Endothelial cell of umbilical vein (primary cell): Measurements from ENCODE around the gene SSC4D. TPM values are rescaled to one million over a fixed set of nuclear protein-coding genes. Genes with fewer than 3 reads are reported as not detected.

Source experiments
- BruUV-seq: library from RNA; stranded (reverse); fragments of 400-500 nt; replicated peaks from 2 replicates; lab custom pipeline; 2021; lab: Mats Ljungman, UMichigan
- CTCF ChIA-PET: fragments of 300-600, 350-600 bp; sonication (Branson Sonifier 250); formaldehyde crosslinking; loops from one replicate; lab custom pipeline; 2021; ENCODE audit warnings: antibody characterized with exemption, inconsistent platforms; lab: Charles Lee
- POLR2A ChIA-PET: fragments of 300-600, 350-600 bp; sonication (Branson Sonifier 250); formaldehyde crosslinking; loops from one replicate; lab custom pipeline; 2021; ENCODE audit warnings: antibody characterized with exemption, inconsistent platforms; lab: Charles Lee
- DNase-seq: peaks from one replicate; pipeline ENCODE4 v3.0.0-alpha.2; 2011; ENCODE audit warnings: low read depth, low spot score
- FAIRE-seq: peaks from 2 replicates; lab custom pipeline; 2011; peaks lifted over from hg19 to GRCh38; lab: Jason Lieb, UNC
- H2AFZ ChIP-seq: 2 replicates; pipeline ENCODE4 v1.6.0; 2012; ENCODE audit warnings: low read depth, low read length, control low read depth, inconsistent platforms
- H3K27ac ChIP-seq: 2 replicates; pipeline ENCODE4 v1.5.1; 2011; ENCODE audit warnings: low read depth, mild to moderate bottlenecking, control low read depth, low read length, moderate library complexity; ENCODE audit not compliant: insufficient read depth
- H3K27me3 ChIP-seq, 2 experiments: 2 replicates each; pipeline versions ENCODE4 v1.6.0 to v1.6.1; 2011; ENCODE audit warnings: low read length in 2 of 2, mixed read lengths in 1 of 2; ENCODE audit not compliant: control insufficient read depth in 2 of 2, insufficient read depth in 2 of 2
- H3K36me3 ChIP-seq, 2 experiments: 2 replicates in 1 of 2; 3 replicates in 1 of 2; pipeline ENCODE4 v1.5.1; 2011; ENCODE audit warnings: low read length in 2 of 2, mild to moderate bottlenecking in 1 of 2, moderate library complexity in 1 of 2; ENCODE audit not compliant: control insufficient read depth in 2 of 2, insufficient read depth in 2 of 2; ENCODE audit errors: extremely low read depth in 1 of 2
- H3K4me1 ChIP-seq: 3 replicates; pipeline ENCODE4 v1.5.1; 2011; ENCODE audit warnings: mild to moderate bottlenecking, low read length; ENCODE audit not compliant: control insufficient read depth, insufficient read depth; ENCODE audit errors: extremely low read depth
- H3K4me2 ChIP-seq: 2 replicates; pipeline ENCODE4 v1.6.1; 2011; ENCODE audit warnings: low read length, control low read depth, mixed read lengths; ENCODE audit not compliant: insufficient read depth
- H3K4me3 ChIP-seq, 3 experiments: fragments of 200-600 bp in 1 of 3; sonication (generic), shearing (Covaris generic) in 1 of 3; replicated peaks in 1 of 3; 2 replicates each; pipeline ENCODE4 v1.5.1; 2011 to 2016; ENCODE audit warnings: control low read depth in 3 of 3, low read length in 3 of 3, mild to moderate bottlenecking in 2 of 3, inconsistent platforms in 1 of 3, low read depth in 1 of 3, moderate library complexity in 1 of 3; ENCODE audit not compliant: insufficient read depth in 1 of 3
- H3K79me2 ChIP-seq: 2 replicates; pipeline ENCODE4 v1.6.0; 2012; ENCODE audit warnings: low read length, inconsistent platforms; ENCODE audit not compliant: control insufficient read depth, insufficient read depth
- H3K9ac ChIP-seq: replicated peaks from 2 replicates; pipeline ENCODE3; 2011; ENCODE audit warnings: low read length, control low read depth; ENCODE audit not compliant: insufficient read depth; ENCODE audit errors: extremely low read depth
- H3K9me1 ChIP-seq: replicated peaks from 3 replicates; pipeline ENCODE4 v1.6.0; 2011; ENCODE audit warnings: mild to moderate bottlenecking, low read length; ENCODE audit not compliant: control insufficient read depth, insufficient read depth; ENCODE audit errors: extremely low read depth
- H3K9me3 ChIP-seq: replicated peaks from 2 replicates; pipeline ENCODE4 v1.5.1; 2012; ENCODE audit warnings: low read length, inconsistent platforms; ENCODE audit not compliant: control insufficient read depth, insufficient read depth
- H4K20me1 ChIP-seq: replicated peaks from 2 replicates; pipeline ENCODE3; 2011; ENCODE audit warnings: mild to moderate bottlenecking, low read length; ENCODE audit not compliant: control insufficient read depth, insufficient read depth; ENCODE audit errors: extremely low read depth
- CTCF ChIP-seq, 2 donors: IDR thresholded peaks; 1 replicate in 1 of 2; 2 replicates in 1 of 2; pipeline ENCODE4 v1.5.1; 2011; ENCODE audit warnings: low read length in 2 of 2, mild to moderate bottlenecking in 2 of 2, moderate library complexity in 2 of 2, control low read depth in 1 of 2, inconsistent platforms in 1 of 2, low read depth in 1 of 2; ENCODE audit not compliant: insufficient read depth in 1 of 2; ENCODE audit errors: extremely low read depth in 1 of 2
- EZH2 ChIP-seq: IDR thresholded peaks from 2 replicates; pipeline ENCODE4 v1.6.1; 2012; ENCODE audit warnings: borderline replicate concordance, low read depth, mild to moderate bottlenecking, moderate library complexity, low read length, inconsistent platforms; ENCODE audit not compliant: severe bottlenecking
- FOS ChIP-seq: IDR thresholded peaks from 2 replicates; pipeline ENCODE4 v1.6.1; 2011; ENCODE audit warnings: mild to moderate bottlenecking, low read length, moderate library complexity, borderline replicate concordance; ENCODE audit not compliant: insufficient read depth
- GATA2 ChIP-seq: IDR thresholded peaks from 2 replicates; pipeline ENCODE4 v1.7.0; 2011; ENCODE audit warnings: low read depth, mild to moderate bottlenecking, moderate library complexity, mixed read lengths, low read length; ENCODE audit not compliant: insufficient read length, insufficient read depth
- JUN ChIP-seq: IDR thresholded peaks from 2 replicates; pipeline ENCODE4 v1.6.1; 2011; ENCODE audit warnings: borderline replicate concordance, low read depth; ENCODE audit not compliant: insufficient read length, insufficient read depth
- MYC ChIP-seq: IDR thresholded peaks from one replicate; pipeline ENCODE4 v1.6.1; 2011; ENCODE audit warnings: mild to moderate bottlenecking, low read depth, low read length
- POLR2A ChIP-seq: IDR thresholded peaks from 2 replicates; pipeline ENCODE4 v1.6.1; 2012; ENCODE audit warnings: low read depth, mild to moderate bottlenecking, control low read depth, low read length
- POLR2AphosphoS5 ChIP-seq: IDR thresholded peaks from 2 replicates; pipeline ENCODE4 v1.6.1; 2012; ENCODE audit warnings: low read depth, mild to moderate bottlenecking, control low read depth, low read length, moderate library complexity; ENCODE audit not compliant: insufficient read depth
- dilution Hi-C: fragments of 300-500 bp; cut with MboI; formaldehyde crosslinking; loops from one replicate; pipeline ENCODE4 v1.15.0; 2019; ENCODE audit warnings: low sequenced_read_pairs; ENCODE audit not compliant: extremely low pct_ligation_motif_present
- intact Hi-C: fragments of 100-400 bp; cut with micrococcal nuclease; formaldehyde crosslinking; loops from one replicate; pipeline ENCODE4 v1.10.0; 2022
- polyA plus RNA-seq, 4 experiments: library from polyadenylated mRNA; depleted of rRNA in 3 of 4; stranded (reverse) in 3 of 4; unstranded in 1 of 4; fragments of >200 nt; gene quantifications; 2 replicates each; pipeline versions ENCODE4 v1.2.1 to v1.2.3, GENCODE V29; 2011 to 2012; ENCODE audit warnings: missing spikeins in 1 of 4
- total RNA-seq: library from RNA; stranded (reverse); gene quantifications from 2 replicates; pipeline ENCODE4 v1.2.3, GENCODE V29; 2021
- TF ChIP-seq, protein P1 (sequence below): IDR thresholded peaks from 2 replicates; pipeline ENCODE4 v1.6.1; 2011; ENCODE audit not compliant: insufficient read depth, insufficient read length

Gene SSC4D
- total and polyA plus RNA-seq, 2 donors (not counting 3 experiments of a cell fraction or from before 2014, with no cell fraction given): 0.46 to 0.88 TPM

GRCh38 chr7:76347710-76348109, 61.8 kb downstream of the SSC4D start:
- DNase-seq (no peak), FAIRE-seq (no peak)
- peaks cover 19 to 25% of the 10 kb centered on the region in 2 experiments for H3K36me3 ChIP-seq
- intact Hi-C loops: no loop called here
- peaks cover 20% of the 10 kb centered on the region for H4K20me1 ChIP-seq
- H3K4me3 ChIP-seq: no peak overlapping the region
- peak overlapping the region; percentile 54 for H3K4me2 ChIP-seq
- H3K9me1 ChIP-seq: no peaks in the 10 kb centered on the region
- no TSS peak for BruUV-seq
- H3K27ac ChIP-seq: peak overlapping the region; percentile 43
- dilution Hi-C loops: no loop called here
- POLR2A ChIA-PET: no interaction called here
- H3K27me3 ChIP-seq: no peaks in the 10 kb centered on the region
- H3K9me3 ChIP-seq: no peaks in the 10 kb centered on the region
- H3K79me2 ChIP-seq: peaks cover 100% of the 10 kb centered on the region
- CTCF ChIA-PET: no interaction called here
- no peak overlapping the region for H2AFZ ChIP-seq
- H3K9ac ChIP-seq: no peak overlapping the region
- TF ChIP-seq POLR2AphosphoS5 (no peak), EZH2 (no peak), CTCF (IDR thresholded peaks at IDR 0.05; ENCODE audit: extremely low read depth in 1 of 2, insufficient read depth in 1 of 2, low read depth in 1 of 2, low read length in 2 of 2) (no peak), MYC (no peak), JUN (no peak), POLR2A (no peak), FOS (no peak), GATA2 (no peak)
- TF ChIP-seq, protein P1, sequence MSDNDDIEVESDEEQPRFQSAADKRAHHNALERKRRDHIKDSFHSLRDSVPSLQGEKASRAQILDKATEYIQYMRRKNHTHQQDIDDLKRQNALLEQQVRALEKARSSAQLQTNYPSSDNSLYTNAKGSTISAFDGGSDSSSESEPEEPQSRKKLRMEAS: no peak
- peaks cover 28% of the 10 kb centered on the region for H3K4me1 ChIP-seq
